KMS-11 (cell line): ENCODE measurements around the gene UBE2E2.

ENCODE experiments used
- H2AFZ ChIP-seq: fragments of 200-600 bp; sonication (generic); 2 replicates; pipeline ENCODE4 v1.6.1; 2016; ENCODE audit warnings: antibody characterized with exemption, mixed run types, low read depth
- H3K27ac ChIP-seq: fragments of 200-600 bp; sonication (generic); 2 replicates; pipeline ENCODE4 v1.6.1; 2016; ENCODE audit warnings: mild to moderate bottlenecking, mixed run types
- H3K27me3 ChIP-seq: fragments of 200-600 bp; sonication (generic); 2 replicates; pipeline ENCODE4 v1.6.1; 2017; ENCODE audit warnings: mild to moderate bottlenecking, low read depth, mixed run types, moderate library complexity; ENCODE audit not compliant: insufficient read depth
- H3K36me3 ChIP-seq: fragments of 200-600 bp; sonication (generic); 2 replicates; pipeline ENCODE4 v1.6.1; 2017; ENCODE audit warnings: mild to moderate bottlenecking, mixed run types; ENCODE audit not compliant: insufficient read depth
- H3K4me1 ChIP-seq: fragments of 200-600 bp; sonication (generic); 2 replicates; pipeline ENCODE4 v1.6.1; 2016; ENCODE audit warnings: mild to moderate bottlenecking, low read depth, mixed run types; ENCODE audit not compliant: poor library complexity, severe bottlenecking
- H3K4me2 ChIP-seq: fragments of 200-600 bp; sonication (generic); 2 replicates; pipeline ENCODE4 v1.7.0; 2016; ENCODE audit warnings: mild to moderate bottlenecking, mixed run types
- H3K4me3 ChIP-seq: fragments of 200-600 bp; sonication (generic); IDR thresholded peaks from 2 replicates; pipeline ENCODE4 v1.6.1; 2017; ENCODE audit warnings: low read depth, low read length, mixed read lengths; ENCODE audit not compliant: insufficient read depth
- H3K79me2 ChIP-seq: fragments of 200-600 bp; sonication (generic); 2 replicates; pipeline ENCODE4 v1.6.1; 2016; ENCODE audit warnings: low read depth, mixed run types; ENCODE audit not compliant: insufficient read depth
- H3K9ac ChIP-seq: fragments of 200-600 bp; sonication (generic); 2 replicates; pipeline ENCODE4 v1.6.1; 2016; ENCODE audit warnings: mild to moderate bottlenecking, mixed run types
- H4K20me1 ChIP-seq: fragments of 200-600 bp; sonication (generic); 2 replicates; pipeline ENCODE4 v1.6.1; 2016; ENCODE audit warnings: mild to moderate bottlenecking, mixed run types; ENCODE audit not compliant: insufficient read depth
- CTCF ChIP-seq: fragments of 200-600 bp; sonication (generic); conservative IDR thresholded peaks from 2 replicates; pipeline ENCODE4 v1.6.1; 2017; ENCODE audit warnings: low read depth, mild to moderate bottlenecking, antibody characterized with exemption, low read length, moderate library complexity, mixed read lengths

UBE2E2 gene

GRCh38 chr3:23288715-23289114 lies 85.6 kb downstream of the UBE2E2 start:
- Histone ChIP-seq H3K27me3 (no peaks in the 10 kb centered on the region), H3K9ac (no peak overlapping the region), H3K4me3 (no peak overlapping the region), H4K20me1 (no peaks in the 10 kb centered on the region), H3K79me2 (peaks cover 9% of the 10 kb centered on the region; the same call in 1 of the 2 replicates), H3K27ac (no peak overlapping the region), H3K36me3 (no peaks in the 10 kb centered on the region), H3K4me1 (peaks cover 2% of the 10 kb centered on the region), H2AFZ (no peak overlapping the region), H3K4me2 (no peak overlapping the region)
- TF ChIP-seq CTCF: no peak

- Histone ChIP-seq H3K27me3 (no peaks in the 10 kb centered on the region), H4K20me1 (no peaks in the 10 kb centered on the region), H3K9ac (no peak overlapping the region), H3K36me3 (no peaks in the 10 kb centered on the region), H3K27ac (no peak overlapping the region), H2AFZ (no peak overlapping the region), H3K4me2 (no peak overlapping the region), H3K4me1 (peaks cover 15% of the 10 kb centered on the region), H3K4me3 (no peak overlapping the region), H3K79me2 (peaks cover 2% of the 10 kb centered on the region; the same call in 1 of the 2 replicates)
- no peak for TF ChIP-seq CTCF
These were observed 89.3 kb downstream of the UBE2E2 start for GRCh38 chr3:23292432-23292831.

GRCh38 chr3:23294770-23295387 lies 91.8 kb downstream of the UBE2E2 start:
- no peaks in the 10 kb centered on the region for H3K36me3 ChIP-seq
- H3K27me3 ChIP-seq: no peaks in the 10 kb centered on the region
- TF ChIP-seq CTCF: no peak
- H3K4me3 ChIP-seq: no peak overlapping the region
- no peaks in the 10 kb centered on the region for H4K20me1 ChIP-seq
- no peak overlapping the region for H3K27ac ChIP-seq
- peaks cover 15% of the 10 kb centered on the region for H3K4me1 ChIP-seq
- H2AFZ ChIP-seq: no peak overlapping the region
- peak overlapping the region; percentile 36; the same call in 1 of the 2 replicates for H3K4me2 ChIP-seq
- H3K79me2 ChIP-seq: peaks cover 2% of the 10 kb centered on the region; the same call in 1 of the 2 replicates
- no peak overlapping the region for H3K9ac ChIP-seq

- no peaks in the 10 kb centered on the region for H3K27me3 ChIP-seq
- no peak overlapping the region for H3K9ac ChIP-seq
- no peaks in the 10 kb centered on the region for H3K4me1 ChIP-seq
- no peak overlapping the region for H3K4me2 ChIP-seq
- H3K36me3 ChIP-seq: no peaks in the 10 kb centered on the region
- no peaks in the 10 kb centered on the region for H3K79me2 ChIP-seq
- no peak overlapping the region for H2AFZ ChIP-seq
- H3K27ac ChIP-seq: no peak overlapping the region
- TF ChIP-seq CTCF: no peak
- no peak overlapping the region for H3K4me3 ChIP-seq
- no peaks in the 10 kb centered on the region for H4K20me1 ChIP-seq
These were observed 98.7 kb downstream of the UBE2E2 start for GRCh38 chr3:23301819-23302218.
